NCI-H524 treated with DMSO at 0.1 percent for 48 hours (cell line): ENCODE measurements around the gene BCL3.

Experiments used
- DNase-seq: peaks from one replicate; lab custom pipeline; 2025; lab: John Stamatoyannopoulos, UW

BCL3 gene

GRCh38 chr19:44741841-44742329 is 6.6 kb upstream of the BCL3 start:
- no peak for DNase-seq

- DNase-seq: no peak
Observed at GRCh38 chr19:44742330-44743061, 6.0 kb upstream of the BCL3 start.

- DNase-seq: no peak
Observed at GRCh38 chr19:44744871-44745332, 3.6 kb upstream of the BCL3 start.

- DNase-seq: no peak
Observed at GRCh38 chr19:44745341-44745831, 3.1 kb upstream of the BCL3 start.

- DNase-seq: no peak
Observed at GRCh38 chr19:44745887-44746600, 2.5 kb upstream of the BCL3 start.

GRCh38 chr19:44746616-44746945 is 1.9 kb upstream of the BCL3 start:
- DNase-seq: no peak

- no peak for DNase-seq
Observed at GRCh38 chr19:44746946-44747738, 1.4 kb upstream of the BCL3 start.

- no peak for DNase-seq
Observed at GRCh38 chr19:44747739-44748425, 626 bp upstream of the BCL3 start.

GRCh38 chr19:44749292-44749691 is 784 bp downstream of the BCL3 start:
- no peak for DNase-seq

GRCh38 chr19:44749994-44750393 is 1.5 kb downstream of the BCL3 start:
- DNase-seq: no peak

GRCh38 chr19:44752123-44752815 is 3.8 kb downstream of the BCL3 start:
- DNase-seq: no peak

GRCh38 chr19:44752816-44753625 is 4.5 kb downstream of the BCL3 start:
- DNase-seq: no peak

- DNase-seq: no peak
Observed at GRCh38 chr19:44753626-44753931, 5.1 kb downstream of the BCL3 start.

GRCh38 chr19:44753932-44754749 is 5.6 kb downstream of the BCL3 start:
- DNase-seq: no peak

GRCh38 chr19:44754750-44755080 is 6.2 kb downstream of the BCL3 start:
- no peak for DNase-seq

- no peak for DNase-seq
Observed at GRCh38 chr19:44755219-44755618, 6.7 kb downstream of the BCL3 start.

GRCh38 chr19:44756089-44756562 is 7.6 kb downstream of the BCL3 start:
- no peak for DNase-seq

- DNase-seq: no peak
Observed at GRCh38 chr19:44757057-44757734, 8.7 kb downstream of the BCL3 start.
